HG03097 (cell line): ENCODE data around the gene GMDS.
"Not testable (repeated sequence)": the region's sequence is repeated elsewhere in the genome, so short reads cannot be mapped to it uniquely, and the experiment has no call there.

ENCODE experiments used
- ATAC-seq: cut with Tn5 transposase; IDR thresholded peaks from one replicate; pipeline ENCODE4 v1.9.1; 2021; ENCODE audit not compliant: unreplicated experiment, low FRiP score

The GMDS gene

DNA sequence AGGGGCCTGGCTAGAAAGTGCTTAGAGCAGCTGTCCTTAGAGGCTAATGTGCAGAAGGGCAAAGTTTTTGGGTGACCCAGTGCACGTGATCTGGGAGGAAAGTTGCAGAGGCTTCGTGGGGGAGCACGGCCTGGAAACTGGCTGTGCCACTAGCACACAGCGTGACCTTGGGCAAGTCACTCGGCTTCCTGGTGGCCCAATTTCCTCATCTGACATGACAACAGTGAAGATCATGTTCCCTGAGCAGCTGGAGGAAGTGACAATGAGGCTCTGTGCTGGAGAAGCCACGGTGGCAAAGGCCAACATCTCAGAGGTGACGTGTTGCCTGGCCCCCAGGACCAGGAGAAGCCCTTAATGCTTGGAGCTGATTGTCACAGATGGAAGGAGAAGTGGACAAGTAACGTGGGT is 536.2 kb downstream of the GMDS start:
- no peak for ATAC-seq

DNA sequence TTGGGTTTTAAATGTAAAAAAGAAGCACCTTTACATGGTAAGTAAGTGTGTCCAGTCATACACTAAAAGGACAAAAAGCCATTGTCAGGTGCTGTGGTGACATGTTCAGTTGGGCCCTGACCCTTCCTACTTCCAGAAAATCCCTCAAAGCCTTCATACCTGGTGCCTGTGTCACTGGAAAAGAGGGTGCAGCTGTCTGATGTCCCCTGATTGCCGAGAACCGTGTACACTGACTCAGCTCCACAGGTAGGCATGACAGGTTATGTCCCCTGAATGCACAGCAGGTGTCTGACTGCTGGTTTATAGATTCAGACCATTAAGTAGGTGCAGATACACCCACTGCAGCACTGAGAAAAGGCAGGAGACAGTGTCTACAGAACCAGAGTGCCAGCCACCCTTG is 536.6 kb downstream of the GMDS start:
- no peak for ATAC-seq

DNA sequence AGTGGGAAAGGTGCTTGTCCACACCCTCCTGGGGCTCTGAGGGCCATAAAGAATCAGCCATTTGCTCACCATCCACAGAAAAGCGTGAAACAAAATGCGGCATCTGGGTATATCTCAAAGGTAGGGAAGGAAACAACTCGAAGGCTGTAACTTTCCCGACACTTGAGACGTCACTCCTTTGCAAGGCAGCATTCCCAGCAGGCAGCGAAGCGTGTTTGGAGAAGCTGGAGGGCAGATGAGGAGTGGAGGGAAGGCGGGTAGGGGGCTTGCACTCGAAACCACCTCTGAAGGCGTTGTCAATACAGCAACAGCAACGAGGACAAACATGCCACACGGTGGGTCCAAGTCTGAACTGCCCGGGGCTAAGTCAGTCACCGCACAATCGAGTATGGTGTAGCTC is 537.3 kb downstream of the GMDS start:
- no peak for ATAC-seq

DNA sequence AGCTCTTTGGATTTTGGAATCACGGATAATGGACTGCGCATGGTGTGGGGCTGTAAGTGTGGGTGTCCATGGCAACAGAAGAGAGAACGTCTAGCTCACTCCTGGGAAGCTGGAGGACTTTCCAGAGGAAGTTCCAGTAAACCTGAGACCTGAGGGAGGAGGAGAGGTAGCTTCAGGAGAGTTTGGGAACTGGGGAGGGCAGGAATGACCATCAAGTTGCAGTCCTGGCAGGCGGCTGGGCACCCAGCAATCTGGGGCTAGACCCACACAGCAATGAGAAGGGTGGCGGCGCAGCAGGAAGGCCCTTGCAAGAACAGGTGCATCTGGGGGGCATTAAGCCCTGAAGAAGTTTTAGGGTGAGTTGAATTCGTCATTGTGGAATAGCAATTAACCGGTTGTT is 539.8 kb downstream of the GMDS start:
- no peak for ATAC-seq

DNA sequence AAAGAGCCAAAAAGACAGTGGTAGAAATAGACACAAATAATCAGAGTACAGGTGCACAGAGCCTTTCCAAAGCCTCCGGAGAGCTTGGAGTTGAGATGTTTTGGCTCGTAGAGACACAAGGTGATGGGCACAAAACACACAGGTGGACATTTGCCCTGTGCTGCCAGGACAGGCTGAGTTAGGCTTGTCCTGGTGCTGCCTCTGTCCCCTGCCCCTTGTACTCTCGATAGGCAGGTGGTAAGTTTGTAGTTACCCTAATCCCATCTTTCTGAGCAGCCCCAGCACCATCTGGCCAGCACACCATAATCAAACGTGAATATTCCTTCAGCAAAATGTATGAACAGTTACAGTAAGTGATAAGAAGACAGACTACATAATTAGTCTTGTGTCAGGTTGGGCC is 540.2 kb downstream of the GMDS start:
- ATAC-seq, result no peak

DNA sequence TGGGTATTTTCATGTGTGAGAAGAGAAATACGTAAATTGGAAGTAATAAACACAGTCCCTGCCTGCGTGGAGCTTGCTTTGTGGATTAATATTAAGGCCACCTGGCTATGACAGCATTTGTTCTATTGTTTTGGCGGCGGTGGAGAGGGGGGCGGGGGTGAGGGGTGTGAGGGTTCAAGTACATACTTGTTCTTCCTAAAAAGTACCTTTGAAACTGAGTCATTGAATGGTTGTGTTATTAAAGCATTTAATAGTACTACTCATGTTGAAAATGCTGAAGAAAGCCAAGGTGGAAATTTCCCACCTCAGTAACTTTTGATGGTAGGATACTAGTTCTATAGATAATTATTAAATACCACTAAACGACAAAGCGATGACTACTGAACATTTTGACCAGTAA is 540.7 kb downstream of the GMDS start:
- ATAC-seq, result no peak

DNA sequence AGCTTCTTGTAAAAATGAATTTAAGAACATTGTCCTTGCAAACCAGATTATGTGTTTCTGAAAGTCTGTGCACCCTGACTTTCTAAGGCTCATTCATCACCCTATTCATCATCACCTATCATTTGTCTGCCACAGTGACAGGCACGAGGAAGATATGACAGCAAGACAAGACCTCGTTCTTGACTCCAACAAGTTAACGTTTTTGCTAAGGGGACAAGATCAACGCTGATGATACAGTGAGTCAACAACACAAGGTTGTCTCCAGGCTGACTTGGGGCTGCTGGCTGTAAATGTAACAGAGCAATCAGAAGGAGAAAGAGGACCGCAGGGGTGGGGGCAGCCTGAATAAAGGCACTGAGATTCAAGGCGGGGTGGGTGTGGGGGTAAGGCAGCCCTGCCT is 541.5 kb downstream of the GMDS start:
- ATAC-seq, result no peak

DNA sequence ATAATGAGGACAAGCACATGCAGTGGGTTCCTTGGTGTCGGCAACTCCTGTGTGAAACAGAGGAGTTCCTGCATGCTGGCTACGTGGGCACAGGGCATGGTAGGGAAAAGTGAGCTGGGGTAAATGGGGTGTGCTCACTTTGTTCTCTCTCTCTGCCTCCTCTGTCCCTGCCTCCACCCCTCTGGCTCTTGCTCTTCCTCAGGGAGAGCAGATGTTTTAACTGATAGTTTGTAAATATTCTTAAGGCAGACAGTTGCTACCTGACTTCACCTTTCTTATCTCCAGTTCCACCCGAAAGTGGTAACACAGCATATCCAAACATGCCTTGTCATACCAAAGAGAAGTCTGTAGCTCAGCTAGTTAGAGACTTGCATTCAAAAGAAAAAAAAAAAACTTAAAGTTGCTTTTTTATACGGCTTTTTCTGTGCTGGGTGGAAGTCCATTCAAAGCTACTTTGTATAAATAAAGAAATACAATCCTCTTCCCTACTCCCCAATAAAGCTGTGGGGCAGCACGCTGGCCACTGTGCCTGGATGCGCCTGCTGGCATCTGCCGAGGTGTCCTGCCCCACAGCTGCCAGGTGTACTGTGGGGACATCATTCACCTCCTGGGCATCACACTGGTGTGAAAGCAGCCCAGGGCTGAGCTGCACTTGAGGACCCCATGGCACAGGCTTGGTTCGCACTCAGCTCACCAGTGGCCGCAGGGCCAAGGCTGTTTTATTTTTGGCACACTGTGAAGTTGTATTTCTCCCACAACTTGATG is 542.1 kb downstream of the GMDS start:
- ATAC-seq, result no peak

DNA sequence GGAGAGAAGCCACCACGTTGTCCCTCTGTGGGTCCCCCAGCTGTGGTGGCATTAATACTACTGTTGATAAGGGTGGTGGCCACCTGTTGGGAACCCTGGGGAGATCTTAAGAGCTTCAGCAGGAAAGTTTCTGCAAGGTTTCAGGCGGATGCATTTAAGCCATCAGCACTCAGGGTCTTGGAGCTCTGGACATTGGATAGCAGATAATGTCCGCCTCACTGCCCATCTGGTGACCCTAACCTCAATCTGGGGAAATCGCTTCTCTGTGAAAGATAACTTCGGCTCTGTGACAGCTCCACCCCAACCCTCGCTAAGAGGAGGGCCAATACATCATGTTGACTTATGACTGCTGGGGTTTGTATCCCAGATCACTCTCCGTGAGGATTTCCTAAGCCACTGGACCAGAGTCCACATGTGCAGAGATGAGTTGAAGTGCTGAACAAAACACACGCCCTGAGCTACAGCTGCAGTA is 542.8 kb downstream of the GMDS start:
- ATAC-seq, result no peak

DNA sequence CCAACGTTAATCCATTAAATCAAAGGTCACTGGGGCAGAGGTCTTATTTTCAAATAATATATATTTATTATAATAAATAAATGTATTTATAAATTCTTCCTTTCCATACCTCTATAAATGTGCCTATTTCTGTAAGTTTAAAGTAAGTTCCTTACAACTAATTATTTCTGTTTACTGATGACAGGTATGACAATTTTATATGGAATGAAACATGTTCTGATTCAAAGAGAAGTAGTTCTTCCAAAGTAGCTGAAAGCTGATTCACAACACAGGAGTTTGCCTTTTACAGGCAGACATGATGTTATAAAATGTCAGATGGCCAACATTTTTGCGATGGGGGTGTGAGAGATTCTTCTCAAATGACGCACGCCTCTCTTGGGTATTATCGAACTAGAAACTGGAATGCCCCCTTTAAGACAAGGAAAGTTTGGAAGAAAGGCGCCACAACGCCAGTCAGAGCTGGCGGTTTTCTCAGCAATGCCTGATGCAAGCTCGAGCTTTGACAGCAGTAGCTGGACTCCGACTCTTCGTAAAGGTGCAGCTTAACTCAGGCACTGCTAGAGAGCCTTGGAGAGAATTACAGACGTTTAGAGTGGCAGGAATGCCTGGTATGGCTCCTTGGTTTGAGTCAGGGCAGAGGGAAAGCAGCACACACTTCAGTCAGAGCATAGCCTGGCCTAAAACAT is 543.6 kb downstream of the GMDS start:
- ATAC-seq, result no peak

DNA sequence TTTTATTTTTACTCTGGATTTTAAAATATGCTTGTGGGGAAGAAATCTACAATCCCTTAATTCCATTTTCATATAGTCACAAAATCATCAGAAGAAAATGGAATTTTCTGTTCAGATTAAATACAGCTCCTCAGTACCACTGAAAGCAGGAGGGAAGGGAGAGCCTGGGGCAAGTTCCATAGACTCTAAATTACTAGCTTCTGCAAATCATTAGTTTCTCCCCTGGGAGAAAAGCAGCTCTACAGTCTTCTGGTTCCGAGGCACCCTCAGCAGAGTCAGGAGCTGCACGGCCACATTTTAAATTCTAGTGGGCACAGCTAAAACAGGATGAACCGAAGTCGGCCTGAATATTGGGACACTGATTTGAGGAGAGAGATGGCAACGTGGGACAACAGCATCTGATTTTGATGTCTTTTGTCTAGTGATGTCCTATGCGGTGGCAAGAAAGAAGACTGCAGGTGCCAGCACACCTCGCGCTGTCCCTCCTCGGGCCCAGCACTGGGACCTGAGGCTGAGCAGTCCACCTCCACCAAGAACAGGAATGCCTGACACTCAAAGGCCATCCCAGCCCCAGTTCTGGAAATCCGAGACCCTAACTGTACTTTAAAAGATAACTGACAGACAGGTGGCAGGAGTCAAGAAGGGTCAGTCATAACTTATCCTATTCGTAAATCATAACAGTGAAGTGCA is 545.0 kb downstream of the GMDS start:
- ATAC-seq, result no peak

DNA sequence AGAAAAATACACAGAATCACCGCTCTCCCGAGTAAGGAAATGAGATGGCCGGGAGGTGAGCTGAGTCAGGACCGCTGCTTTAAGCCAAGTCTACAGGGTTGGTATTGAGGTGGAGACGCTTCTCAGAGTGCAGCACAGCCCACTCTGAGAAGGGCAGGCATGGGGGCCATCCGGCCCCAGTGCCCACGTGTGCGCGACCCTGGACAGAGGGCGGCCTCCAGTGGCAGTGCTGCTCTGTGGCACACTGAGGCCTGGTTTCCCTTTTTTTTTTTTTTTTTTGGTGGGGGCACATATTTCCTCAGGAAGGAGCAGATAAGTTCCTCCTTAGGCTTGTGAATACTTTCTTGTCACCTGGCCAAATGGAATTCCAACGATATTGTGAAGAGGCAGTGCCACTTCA is 546.9 kb downstream of the GMDS start:
- ATAC-seq, result no peak

DNA sequence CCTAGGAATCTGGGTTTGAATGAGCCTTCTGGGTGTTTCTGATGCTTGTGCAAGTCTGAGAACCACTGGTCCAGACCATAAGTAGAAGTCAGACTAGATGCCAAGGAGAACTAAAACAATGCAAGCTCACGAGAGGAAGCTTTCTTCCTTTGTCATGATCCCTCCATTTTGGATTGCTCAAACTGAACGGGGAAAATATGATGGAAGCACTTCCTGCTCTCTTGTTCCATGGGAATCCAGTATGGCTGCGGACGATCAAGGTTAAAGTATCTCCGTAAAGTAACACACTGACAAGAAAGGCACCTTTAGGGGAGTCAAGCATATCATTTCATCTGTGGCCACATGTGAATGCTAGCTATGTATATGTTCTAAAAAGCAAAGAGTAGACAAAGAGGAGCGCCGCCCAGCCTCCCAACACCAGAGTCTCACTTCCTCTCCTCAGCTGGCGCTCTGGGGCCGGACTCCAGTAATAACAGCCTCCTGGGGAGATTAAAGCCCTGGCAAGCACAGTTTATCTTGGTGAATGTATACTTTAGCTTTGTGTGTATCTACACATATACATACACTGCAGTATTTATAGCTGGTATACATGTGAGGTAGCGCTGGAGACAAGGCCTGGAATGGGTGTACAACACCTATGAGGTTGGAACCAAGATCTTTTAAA is 547.6 kb downstream of the GMDS start:
- ATAC-seq, result no peak

DNA sequence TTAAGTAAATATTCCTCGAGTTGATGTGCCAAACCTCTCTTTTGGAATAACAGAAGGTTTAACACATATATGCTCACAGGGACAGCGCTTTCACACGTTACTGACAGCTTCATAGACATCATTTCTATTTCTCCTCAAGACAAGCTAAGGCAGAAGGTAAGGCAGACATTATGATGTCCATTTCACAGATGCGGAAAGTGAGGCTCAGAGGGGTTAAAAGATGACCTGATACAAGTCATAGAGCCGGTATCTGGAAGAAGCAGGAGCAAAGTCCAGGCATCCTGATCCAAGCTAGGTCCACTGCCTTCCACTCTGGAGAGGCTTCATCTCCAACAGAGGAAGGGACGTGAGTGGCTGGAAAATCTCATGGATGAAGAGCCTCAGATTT is 548.9 kb downstream of the GMDS start:
- no peak for ATAC-seq

DNA sequence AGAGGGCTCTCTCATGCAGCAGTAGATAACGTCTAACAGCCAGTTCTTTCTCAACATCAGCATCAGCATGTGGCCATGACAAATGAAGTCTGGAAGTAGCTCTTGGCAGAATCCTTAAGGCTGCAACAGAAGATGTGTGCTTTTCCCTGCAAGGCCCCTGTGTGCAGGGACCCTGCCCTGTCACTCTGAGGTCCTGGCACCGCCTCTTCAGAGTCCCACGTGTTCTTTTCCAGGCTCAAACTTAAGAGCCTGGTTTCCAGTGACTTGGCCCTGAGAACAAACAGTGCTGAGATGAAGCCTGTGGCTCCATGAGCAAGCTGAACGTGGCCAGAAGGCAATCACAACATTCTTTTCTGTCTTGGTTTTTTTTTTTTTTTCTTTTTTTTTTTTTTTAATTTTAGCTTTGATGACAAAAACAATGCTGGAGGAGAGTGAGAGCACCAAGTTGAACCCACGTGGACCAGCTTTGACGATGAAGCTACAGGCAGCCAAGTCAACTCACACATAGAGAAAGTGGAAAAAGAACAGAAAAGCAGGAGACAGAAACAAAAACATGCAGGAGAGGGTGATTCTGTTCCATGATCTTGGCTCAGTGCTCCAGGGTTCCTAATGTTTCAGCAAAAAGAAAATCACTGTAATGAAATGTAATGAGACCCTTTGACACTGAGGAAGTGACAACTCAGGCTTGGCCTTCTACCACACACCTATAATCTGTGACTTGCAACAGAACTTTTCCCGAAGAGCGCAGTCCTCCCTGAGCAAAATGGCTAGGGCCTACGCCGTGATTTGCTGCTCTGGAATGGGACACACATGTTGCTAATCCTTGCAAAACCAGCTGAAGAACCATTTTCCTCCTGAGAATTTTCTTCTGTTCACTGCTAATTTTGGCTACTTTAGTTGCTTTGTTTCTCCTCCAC is 549.6 kb downstream of the GMDS start:
- no peak for ATAC-seq

DNA sequence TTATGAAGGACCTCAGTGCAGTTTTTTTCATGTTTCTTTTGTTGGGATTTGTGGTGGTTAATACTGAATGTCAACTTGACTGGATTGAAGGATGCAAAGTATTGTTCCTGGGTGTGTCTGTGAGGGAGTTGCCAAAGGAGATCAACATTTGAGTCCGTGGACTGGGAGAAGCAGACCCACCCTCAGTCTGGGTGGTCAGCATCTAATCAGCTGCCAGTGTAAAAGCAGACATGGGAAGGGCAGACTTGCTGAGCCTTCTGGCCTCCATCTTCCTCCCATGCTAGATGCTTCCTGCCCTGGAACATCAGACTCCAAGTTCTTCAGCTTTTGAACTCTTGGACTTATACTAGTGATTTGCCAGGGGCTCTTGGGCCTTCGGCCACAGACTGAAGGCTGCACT is 553.6 kb downstream of the GMDS start:
- ATAC-seq, result not testable (repeated sequence)

DNA sequence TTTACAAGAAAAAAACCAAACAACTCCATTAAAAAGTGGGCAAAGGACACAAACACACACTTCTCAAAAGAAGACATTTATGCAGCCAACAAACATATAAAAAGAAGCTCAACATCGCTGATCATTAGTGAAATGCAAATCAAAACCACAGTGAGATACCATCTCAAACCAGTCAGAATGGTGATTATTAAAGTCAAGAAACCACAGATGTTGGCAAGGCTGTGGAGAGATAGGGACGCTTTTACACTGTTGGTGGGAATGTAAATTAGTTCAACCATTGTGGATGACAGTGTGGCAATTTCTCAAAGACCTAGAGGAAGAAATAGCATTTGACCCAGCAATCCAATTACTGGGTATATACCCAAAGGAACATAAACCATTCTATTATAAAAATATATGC is 554.7 kb downstream of the GMDS start:
- not testable (repeated sequence) for ATAC-seq

DNA sequence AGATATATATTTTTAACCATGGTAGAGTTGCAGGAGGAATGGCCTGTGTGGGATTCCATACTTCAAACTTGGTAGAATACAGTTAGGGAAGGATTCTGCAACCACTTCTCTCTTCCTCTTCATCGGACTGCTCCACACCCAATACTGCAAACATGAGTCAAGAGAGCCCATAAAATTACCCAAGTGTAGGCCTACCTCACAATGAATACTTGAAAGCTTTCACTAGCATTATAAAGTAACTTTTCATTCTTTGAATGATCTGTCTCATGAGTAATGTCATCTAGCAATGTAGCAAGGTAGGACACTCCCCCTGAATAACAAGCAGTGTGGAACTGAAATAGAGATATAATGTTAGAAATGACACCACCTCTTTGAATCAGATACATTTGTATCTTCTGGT is 556.3 kb downstream of the GMDS start:
- ATAC-seq, result no peak

DNA sequence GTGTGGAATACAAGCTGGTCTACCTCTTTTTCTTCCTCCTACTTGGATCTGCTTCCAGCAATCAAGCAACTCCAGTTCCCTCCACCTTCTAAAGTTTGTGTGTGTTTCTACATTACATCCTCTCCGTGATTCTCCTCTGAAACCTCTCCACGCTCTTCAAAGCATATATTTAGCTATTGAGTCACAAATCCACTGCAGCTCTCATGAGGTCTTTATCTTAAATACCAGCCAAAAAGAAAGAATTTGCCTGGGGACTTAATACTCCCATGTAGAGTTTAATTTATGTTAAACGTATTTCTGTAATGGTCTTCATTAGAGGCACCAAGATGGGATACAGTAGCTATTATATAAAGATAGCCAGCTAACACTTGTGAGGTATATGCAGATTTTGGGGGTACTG is 557.0 kb downstream of the GMDS start:
- no peak for ATAC-seq

DNA sequence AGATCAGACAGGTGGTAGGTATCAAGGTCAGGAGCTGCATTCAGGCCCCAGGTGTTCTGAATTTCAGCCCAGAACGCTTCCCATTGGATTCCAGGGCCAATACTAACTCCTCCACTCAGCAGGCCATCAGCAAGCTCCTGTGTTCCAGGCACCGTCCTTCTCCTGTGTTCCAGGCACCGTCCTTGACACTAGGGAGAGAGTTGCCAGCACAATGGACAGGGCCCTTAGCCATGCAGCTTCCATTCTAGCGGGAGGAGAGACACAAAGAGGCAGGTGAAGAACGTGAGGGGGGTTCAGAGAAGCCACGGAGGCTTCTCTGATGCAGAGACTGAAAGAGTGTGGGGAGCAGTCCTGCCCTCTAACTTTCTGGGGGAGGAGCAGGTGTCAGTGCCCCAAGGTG is 558.0 kb downstream of the GMDS start:
- ATAC-seq, result no peak
